Measurements from ENCODE around the gene VSTM2B. TPM values are rescaled to one million over a fixed set of nuclear protein-coding genes. Genes with fewer than 3 reads are reported as not detected.

The VSTM2B gene
- polyA plus RNA-seq, 3 donors, result 0.68 to 1.1 TPM; not detected in 1

- DNase-seq, result no peak
Measured at GRCh38 chr19:29587518-29587986, 61.8 kb downstream of the VSTM2B start.

GRCh38 chr19:29588095-29588494 is 62.3 kb downstream of the VSTM2B start:
- DNase-seq, result no peak

DNA sequence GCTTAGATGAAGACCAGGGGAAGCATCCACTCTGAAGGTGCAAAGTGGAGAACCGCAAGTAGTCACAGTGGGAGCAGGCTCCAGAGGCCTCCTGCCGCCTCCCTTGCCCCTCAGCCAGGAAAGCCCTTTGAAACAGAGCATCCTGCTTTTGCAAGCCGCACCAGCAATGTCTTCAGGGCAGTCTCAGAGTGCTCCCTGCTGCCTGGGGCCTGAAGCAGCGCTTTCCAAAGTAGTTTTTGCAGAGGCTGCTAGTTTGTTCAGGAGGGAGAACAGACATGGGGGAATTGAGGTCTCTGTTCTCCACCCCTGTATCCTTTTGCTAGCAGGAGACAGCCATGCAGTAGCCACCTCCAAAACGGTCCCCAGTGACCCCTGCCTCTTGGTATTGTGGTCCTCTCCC is 64.5 kb downstream of the VSTM2B start:
- DNase-seq, result no peak

GRCh38 chr19:29591670-29592069 is 65.9 kb downstream of the VSTM2B start:
- DNase-seq, result no peak

GRCh38 chr19:29593869-29594268 is 68.1 kb downstream of the VSTM2B start:
- DNase-seq, result no peak

DNA sequence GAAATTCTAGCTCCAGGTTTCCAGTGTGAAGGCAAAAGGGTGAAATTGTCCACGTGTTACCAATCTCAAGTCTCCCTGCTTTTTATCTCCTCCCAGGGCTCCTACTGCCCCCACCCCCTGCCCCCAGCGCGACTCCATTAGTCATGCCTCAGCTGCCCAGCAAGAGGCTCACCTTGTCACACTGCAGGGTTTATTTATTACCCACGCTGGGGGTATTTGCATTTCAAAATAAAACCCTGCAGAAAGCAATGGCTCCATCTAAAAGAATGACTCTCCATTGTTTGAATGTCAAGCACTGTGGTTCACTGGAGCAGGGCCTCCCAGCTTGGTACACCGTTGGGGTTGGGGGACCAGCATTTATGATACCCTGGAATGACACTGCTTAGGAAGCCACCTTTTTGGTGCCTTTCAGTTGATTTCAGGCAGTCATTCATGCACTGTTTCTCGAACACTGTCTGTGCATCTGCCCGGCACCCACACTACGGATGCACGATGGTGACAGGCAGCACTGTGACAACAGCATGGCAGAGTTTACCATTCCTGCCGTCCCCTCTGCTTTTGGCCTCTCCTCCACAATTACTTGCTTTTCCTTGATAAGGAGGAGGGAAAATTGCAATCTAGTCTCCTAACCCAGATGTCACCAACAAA is 70.4 kb downstream of the VSTM2B start:
- peak; percentile 37 for DNase-seq

DNA sequence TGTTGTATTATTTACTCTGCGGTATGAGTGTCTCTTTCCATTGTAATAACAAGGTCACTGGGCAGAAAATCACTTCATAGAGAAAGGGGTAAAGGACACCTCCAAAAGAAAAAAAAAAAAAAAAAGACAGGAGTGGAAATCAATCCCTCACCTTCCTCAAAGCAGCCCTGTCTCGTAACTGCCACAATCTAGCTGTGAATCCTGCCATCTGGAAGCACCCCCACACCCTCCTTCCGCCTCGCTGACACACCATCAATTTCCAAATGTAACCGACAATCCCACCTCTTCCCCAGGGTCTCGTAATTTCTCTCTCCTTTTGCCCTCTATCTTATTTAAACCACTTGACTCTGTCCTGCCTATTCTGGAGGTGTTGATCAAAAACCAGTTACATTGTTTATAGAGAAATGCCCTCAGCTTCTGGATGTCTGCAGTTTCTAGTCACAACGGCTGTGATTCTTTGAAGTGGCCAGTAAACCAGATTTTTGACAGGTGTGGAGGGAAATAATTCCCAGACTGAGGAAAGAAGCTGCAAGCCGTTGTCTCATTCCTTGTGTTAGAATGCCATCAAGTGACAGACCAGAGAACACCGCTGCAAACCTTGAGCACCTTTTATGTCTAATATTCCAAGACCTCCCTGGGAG is 71.2 kb downstream of the VSTM2B start:
- peak; percentile 47 for DNase-seq

DNA sequence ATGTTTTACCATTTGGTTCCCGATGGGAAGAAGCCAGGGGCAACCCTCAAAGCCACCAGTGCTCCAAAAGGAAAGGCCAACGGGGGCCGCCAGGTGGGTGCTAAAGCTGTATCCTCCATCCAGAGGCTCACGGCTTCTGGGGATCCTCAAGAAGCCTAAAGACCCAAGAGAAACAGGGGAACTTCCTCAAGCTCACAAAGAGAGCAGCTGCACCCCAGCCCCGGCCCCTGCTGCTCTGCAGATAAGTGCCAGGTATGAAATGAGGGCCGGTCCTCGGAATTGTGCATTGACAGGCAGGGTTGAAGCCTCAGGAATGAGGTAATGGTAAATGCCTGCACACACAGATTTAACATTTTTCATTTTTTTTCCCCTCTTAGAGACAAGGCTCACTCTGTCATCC is 72.2 kb downstream of the VSTM2B start:
- DNase-seq, result no peak

DNA sequence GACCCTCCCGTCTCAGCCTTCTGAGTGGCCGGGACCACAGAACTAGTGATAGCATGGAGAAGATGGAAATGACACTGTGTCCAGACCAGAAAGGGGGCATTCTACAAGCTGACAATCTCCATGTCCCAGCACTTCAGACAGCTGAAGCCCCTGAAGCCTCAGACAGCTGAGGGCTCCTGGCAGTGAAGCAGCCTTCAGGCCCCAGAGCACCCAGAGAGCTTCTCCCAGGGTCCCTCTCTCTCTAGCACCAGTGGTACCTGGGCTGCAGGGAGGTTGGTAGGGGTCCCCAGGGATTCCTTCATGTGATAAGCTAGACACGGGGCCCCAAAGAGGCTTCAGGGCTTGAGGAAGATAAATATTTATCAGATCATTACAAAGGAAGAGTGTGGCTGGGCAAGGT is 72.7 kb downstream of the VSTM2B start:
- DNase-seq, result no peak

DNA sequence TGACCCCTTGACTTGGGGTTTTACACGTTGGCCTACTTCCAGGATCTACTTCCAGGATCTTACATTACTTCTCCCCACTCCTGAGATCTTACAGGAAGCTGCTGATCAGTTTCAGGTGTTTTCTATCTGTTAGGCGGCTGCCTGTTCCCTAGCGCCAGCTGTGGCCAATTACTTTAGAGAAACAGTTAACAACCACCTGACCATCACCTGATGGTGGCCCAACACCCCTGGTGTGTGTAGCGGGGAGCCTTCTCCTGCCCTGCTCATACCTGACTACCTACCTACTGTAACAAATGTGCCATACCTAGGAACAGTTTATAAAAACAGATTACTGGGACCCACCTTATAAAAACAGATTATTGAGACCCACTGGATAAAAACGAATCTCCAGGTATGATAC is 77.5 kb downstream of the VSTM2B start:
- no peak for DNase-seq

GRCh38 chr19:29605653-29606419 is 80.0 kb downstream of the VSTM2B start, which contains the start of gene POP4:
Gene POP4 (plus strand): TSS chr19:29606283. CDS start chr19:29606319, 36 bp downstream.
- peak; percentile 97 for DNase-seq

DNA sequence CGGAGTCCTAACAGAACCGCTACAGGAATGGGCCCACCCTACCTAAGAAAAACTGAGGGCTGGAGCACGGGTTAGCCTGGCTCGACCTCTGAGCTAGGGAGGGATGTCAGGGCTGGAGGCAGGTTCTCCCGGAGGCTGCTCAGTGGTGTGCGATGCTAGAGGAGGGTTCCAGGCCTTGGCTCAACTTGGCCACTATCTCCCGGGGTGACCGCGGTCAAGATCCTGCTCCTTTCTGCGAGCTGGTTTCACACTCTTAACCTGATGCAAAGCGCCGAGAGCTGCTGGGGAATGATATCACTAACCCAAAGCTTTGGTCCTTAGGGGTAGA is 80.6 kb downstream of the VSTM2B start:
- no peak for DNase-seq

DNA sequence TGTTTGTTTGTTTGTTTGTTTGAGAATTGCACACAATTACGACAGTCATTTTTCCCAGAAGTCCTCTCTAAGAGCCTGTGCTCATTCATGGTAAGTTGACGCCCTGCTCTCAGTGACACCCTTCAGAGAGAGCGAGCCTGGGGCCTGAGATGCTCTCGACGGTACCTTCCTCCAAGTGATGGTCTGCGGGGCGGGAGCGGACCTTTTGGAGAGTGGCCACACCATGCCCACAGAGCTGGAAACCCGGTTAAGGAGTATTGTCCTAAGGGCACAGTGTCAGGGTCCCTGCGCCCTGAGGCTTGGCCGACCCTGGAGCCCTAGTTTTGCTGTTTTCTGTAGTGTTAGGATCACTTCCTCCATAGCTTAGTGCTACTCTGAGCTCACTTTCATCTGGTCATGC is 83.8 kb downstream of the VSTM2B start:
- no peak for DNase-seq

DNA sequence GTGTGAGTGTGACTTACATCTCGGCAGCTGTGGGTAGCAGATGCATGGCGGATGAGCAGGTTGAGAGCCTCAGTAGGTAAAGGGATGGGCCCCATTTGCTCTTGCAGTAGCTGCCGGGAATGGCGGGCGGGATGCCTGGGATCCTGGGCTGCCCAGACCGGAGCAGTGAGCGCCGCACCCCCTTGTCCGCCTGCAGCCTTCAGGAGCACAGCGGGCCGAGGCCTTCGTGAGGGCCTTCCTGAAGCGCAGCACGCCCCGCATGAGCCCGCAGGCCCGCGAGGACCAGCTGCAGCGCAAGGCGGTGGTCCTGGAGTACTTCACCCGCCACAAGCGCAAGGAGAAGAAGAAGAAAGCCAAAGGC is 84.4 kb downstream of the VSTM2B start:
- DNase-seq, result no peak

GRCh38 chr19:29610574-29611271 is 84.9 kb downstream of the VSTM2B start:
- DNase-seq, result peak; percentile 80

DNA sequence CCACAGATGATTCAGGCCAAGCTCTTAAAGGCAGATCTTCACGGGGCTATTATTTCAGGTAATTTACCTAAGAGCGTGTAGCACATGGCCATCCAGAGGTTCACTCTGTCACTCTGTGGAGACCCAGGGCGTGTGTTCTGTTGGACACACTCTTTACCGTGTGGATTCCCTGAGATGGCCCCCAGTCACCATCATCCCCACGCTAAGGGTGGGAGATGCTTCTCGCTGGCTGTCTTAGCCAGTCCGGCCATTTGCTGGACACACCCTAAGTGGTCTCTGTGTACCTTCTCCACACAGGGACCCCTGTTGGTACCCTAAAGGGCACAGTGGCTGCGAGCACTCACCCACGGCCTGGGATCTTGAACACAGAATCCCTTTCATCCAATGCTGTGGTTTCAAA is 86.3 kb downstream of the VSTM2B start:
- DNase-seq, result no peak

GRCh38 chr19:29612801-29613595 is 87.2 kb downstream of the VSTM2B start:
- DNase-seq, result no peak

- DNase-seq, result no peak
Measured at GRCh38 chr19:29614046-29614445, 88.3 kb downstream of the VSTM2B start.

Data from renal pelvis (tissue), 4 donors.